Measurements from ENCODE around the gene USH1C.

DNA sequence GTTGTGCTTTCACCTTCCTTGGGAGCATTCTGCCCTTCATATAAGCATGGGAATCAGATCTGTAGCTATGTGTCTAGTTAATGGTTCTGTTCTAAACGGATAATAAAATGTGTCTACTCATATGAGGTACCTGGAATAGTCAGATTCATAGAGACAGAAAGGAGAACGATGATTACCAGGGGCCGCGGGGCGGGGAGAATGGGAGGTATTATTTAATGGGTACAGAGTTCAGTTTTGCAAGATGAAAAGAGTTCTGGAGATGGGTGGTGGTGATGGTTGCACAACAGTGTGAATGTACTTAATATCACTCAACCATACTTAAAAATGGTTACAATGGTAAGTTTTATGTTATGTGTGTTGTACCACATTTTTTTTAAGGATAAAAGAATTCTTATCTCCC is 57.6 kb downstream of the USH1C start:
- TF ChIP-seq EZH2phosphoT487 (IDR thresholded peaks at IDR 0.05; ENCODE audit: insufficient read depth, low read depth) = no peak
- no peak for TF ChIP-seq EZH2 (IDR thresholded peaks at IDR 0.05; ENCODE audit: insufficient read depth, poor library complexity, severe bottlenecking)
